Smooth muscle cell of the umbilical artery (primary cell): ENCODE data around the gene SLC16A8. TPM values are rescaled to one million over a fixed set of nuclear protein-coding genes. Genes with fewer than 3 reads are reported as not detected.

ENCODE experiments used
- total RNA-seq: library from RNA; depleted of rRNA; stranded (reverse); fragments of >200 nt; gene quantifications from 2 replicates; pipeline ENCODE4 v1.2.3, GENCODE V29; 2014

The SLC16A8 gene
- 0.30 TPM in 1 of 2 replicates, not detected in the other for total RNA-seq

GRCh38 chr22:38083931-38084631 is at the start of gene SLC16A8:
TSS of gene SLC16A8 (minus strand) at chr22:38084184. CDS start at chr22:38082873, 1,311 bp downstream.

GRCh38 chr22:38110008-38110862 is 26.3 kb upstream of the SLC16A8 start, which contains the start of gene BAIAP2L2:
TSS of gene BAIAP2L2 (minus strand) at chr22:38110684. CDS start at chr22:38110525, 159 bp downstream.

GRCh38 chr22:38056969-38057891 is 26.8 kb downstream of the SLC16A8 start, which contains the start of gene PICK1:
TSS of gene PICK1 (plus strand) at chr22:38057404. CDS start at chr22:38057810, 406 bp downstream.

Other genes starting within 250 kb of the SLC16A8 start
- 24.8 and 25.2 TPM in 2 replicates for gene ANKRD54, start 239.8 kb downstream of the SLC16A8 start, total RNA-seq
- gene EIF3L, start 234.8 kb downstream of the SLC16A8 start, total RNA-seq: 295 and 311 TPM in 2 replicates
- gene MICALL1, start 177.9 kb downstream of the SLC16A8 start, total RNA-seq: 23.2 and 51.8 TPM in 2 replicates
- gene C22orf23, start 130.6 kb downstream of the SLC16A8 start, total RNA-seq: 0.59 TPM in 1 of 2 replicates, not detected in the other
- gene POLR2F, start 130.5 kb downstream of the SLC16A8 start, total RNA-seq: 26.1 and 39.7 TPM in 2 replicates
- gene SOX10, start 99.6 kb downstream of the SLC16A8 start, total RNA-seq: not detected in 2 replicates
- gene PICK1, start 26.8 kb downstream of the SLC16A8 start, total RNA-seq: 9.8 and 17.2 TPM in 2 replicates
- under 0.01 and 0.18 TPM in 2 replicates for gene BAIAP2L2, start 26.5 kb upstream of the SLC16A8 start, total RNA-seq
- 11.3 and 13.4 TPM in 2 replicates for gene PLA2G6, start 97.6 kb upstream of the SLC16A8 start, total RNA-seq
- 17.5 and 46.3 TPM in 2 replicates for gene MAFF, start 117.8 kb upstream of the SLC16A8 start, total RNA-seq
- gene TMEM184B, start 188.8 kb upstream of the SLC16A8 start, total RNA-seq: 43.9 and 64.7 TPM in 2 replicates
- gene CSNK1E, start 233.2 kb upstream of the SLC16A8 start, total RNA-seq: 93.2 and 181 TPM in 2 replicates